Measurements from ENCODE around the gene JAM2.

DNA sequence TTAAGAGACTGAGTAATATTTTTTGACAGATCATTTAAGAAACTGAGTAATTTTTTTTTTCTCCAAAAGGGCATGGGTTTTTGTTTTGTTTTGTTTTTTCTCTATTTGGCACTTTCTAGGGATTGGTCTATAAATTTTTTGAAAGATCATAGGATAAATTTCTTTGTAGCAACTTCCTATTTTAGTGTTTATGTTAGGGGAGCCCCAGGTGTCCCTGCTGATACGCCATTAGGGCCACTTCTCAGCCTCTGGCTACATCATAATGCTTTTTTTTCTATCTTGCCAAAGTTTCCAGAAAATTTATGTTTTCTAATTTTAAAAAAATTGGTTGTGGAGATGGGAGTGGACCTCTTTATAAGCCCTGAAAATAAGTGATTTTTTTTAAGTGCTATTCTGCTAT, 98.4 kb downstream of the JAM2 start:
- TF ChIP-seq, protein P1, sequence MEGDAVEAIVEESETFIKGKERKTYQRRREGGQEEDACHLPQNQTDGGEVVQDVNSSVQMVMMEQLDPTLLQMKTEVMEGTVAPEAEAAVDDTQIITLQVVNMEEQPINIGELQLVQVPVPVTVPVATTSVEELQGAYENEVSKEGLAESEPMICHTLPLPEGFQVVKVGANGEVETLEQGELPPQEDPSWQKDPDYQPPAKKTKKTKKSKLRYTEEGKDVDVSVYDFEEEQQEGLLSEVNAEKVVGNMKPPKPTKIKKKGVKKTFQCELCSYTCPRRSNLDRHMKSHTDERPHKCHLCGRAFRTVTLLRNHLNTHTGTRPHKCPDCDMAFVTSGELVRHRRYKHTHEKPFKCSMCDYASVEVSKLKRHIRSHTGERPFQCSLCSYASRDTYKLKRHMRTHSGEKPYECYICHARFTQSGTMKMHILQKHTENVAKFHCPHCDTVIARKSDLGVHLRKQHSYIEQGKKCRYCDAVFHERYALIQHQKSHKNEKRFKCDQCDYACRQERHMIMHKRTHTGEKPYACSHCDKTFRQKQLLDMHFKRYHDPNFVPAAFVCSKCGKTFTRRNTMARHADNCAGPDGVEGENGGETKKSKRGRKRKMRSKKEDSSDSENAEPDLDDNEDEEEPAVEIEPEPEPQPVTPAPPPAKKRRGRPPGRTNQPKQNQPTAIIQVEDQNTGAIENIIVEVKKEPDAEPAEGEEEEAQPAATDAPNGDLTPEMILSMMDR (IDR thresholded peaks at IDR 0.05; ENCODE audit: low read length): no peak
- TF ChIP-seq EZH2 (IDR thresholded peaks at IDR 0.05; ENCODE audit: borderline replicate concordance, low read length): no peak

All from OCI-LY1 (cell line).